ENCODE measurements around the gene CD48. TPM values are rescaled to one million over a fixed set of nuclear protein-coding genes. Genes with fewer than 3 reads are reported as not detected.
"Not testable (repeated sequence)": the region's sequence is repeated elsewhere in the genome, so short reads cannot be mapped to it uniquely, and the experiment has no call there.

CD48 gene
- total and polyA plus RNA-seq, 8 donors = 0.37 to 5.1 (median 1.1) TPM

DNA sequence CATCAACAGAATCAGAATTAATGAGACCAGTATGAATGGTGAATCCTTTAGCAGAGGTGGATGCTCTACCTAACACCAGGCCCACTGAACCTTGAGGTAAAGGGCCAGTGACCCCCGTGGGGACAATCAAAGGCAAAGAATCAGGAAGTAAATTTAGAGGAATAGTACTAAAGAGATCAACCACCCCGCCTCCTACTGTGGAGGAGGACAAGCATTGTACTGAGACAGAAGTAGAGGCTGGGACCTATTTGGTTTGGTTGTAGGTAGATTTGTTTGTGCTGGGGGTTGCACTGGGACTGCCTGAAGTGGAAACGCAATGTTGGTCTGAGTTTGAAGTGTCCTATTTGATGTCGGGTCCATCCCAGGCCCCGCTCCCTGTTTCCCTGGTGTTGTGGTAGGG is 9.5 kb downstream of the CD48 start:
- FAIRE-seq = no peak

DNA sequence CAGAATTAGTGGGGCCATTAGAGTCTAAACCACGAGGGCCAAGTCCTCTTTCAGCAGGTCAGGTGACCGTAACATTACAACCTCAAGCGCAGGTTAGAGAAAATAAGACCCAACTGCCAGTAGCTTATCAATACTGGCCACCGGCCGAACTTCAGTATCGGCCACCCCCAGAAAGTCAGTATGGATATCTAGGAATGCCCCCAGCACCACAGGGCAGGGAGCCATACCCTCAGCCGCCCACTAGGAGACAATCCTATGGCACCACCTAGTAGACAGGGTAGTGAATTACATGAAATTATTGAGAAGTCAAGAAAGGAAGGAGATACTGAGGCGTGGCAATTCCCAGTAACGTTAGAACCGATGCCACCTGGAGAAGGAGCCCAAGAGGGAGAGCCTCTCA is 19.2 kb downstream of the CD48 start:
- H3K27me3 ChIP-seq; H3K27ac ChIP-seq; H3K36me3 ChIP-seq; ATAC-seq; H3K4me1 ChIP-seq; H3K4me3 ChIP-seq; H3K9me3 ChIP-seq; intact Hi-C loops (cut with DNase I); FAIRE-seq; DNase-seq: not testable (repeated sequence)
- WGBS, 2 donors = 60 to 76% methylated on average over 10 of the region's 10 CpGs

More for the DNA sequence above, 9.5 kb downstream of the CD48 start:
- Histone ChIP-seq H3K36me3 (no peaks in the 10 kb centered on the region), H3K4me3 (no peak overlapping the region), H3K27ac (no peak overlapping the region), H3K4me1 (no peaks in the 10 kb centered on the region), H3K27me3 (no peaks in the 10 kb centered on the region), H3K9me3 (no peaks in the 10 kb centered on the region)
- no peak for ATAC-seq
- TF ChIP-seq, protein P1, sequence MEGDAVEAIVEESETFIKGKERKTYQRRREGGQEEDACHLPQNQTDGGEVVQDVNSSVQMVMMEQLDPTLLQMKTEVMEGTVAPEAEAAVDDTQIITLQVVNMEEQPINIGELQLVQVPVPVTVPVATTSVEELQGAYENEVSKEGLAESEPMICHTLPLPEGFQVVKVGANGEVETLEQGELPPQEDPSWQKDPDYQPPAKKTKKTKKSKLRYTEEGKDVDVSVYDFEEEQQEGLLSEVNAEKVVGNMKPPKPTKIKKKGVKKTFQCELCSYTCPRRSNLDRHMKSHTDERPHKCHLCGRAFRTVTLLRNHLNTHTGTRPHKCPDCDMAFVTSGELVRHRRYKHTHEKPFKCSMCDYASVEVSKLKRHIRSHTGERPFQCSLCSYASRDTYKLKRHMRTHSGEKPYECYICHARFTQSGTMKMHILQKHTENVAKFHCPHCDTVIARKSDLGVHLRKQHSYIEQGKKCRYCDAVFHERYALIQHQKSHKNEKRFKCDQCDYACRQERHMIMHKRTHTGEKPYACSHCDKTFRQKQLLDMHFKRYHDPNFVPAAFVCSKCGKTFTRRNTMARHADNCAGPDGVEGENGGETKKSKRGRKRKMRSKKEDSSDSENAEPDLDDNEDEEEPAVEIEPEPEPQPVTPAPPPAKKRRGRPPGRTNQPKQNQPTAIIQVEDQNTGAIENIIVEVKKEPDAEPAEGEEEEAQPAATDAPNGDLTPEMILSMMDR (IDR thresholded peaks at IDR 0.05) = no peak
- DNase-seq = no peak
- intact Hi-C loops (cut with DNase I) = no loop called here
- 72 to 73% methylated on average over 5 of the region's 5 CpGs for WGBS, 2 donors

DNA sequence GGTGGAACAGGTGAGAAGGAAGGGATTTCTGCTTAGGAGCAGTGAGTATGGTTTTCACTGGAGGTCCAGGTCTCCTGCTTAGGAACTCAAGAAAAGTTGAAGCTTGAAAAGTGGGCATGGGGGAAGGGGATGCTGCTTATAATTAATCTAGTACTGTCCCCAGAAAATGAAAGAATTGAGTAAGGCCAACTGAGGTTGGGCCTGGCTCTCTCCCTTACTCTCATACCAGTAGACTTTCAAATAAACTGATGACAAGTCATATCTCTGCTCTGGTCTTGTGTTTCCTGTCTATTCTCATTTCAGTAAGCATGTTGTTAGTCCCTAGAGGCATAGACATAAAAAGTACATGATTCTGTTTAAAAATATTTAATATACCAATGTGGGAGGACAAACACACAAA is 26.4 kb downstream of the CD48 start:
- no peak overlapping the region for H3K27ac ChIP-seq
- H3K36me3 ChIP-seq = no peaks in the 10 kb centered on the region
- FAIRE-seq (no peak), ATAC-seq (no peak), DNase-seq (no peak)
- intact Hi-C loops (cut with DNase I) = no loop called here
- H3K4me1 ChIP-seq = no peaks in the 10 kb centered on the region
- no peak overlapping the region for H3K4me3 ChIP-seq
- H3K27me3 ChIP-seq = no peaks in the 10 kb centered on the region
- H3K9me3 ChIP-seq = no peaks in the 10 kb centered on the region
- TF ChIP-seq, protein P1 (IDR thresholded peaks at IDR 0.05) = no peak

DNA sequence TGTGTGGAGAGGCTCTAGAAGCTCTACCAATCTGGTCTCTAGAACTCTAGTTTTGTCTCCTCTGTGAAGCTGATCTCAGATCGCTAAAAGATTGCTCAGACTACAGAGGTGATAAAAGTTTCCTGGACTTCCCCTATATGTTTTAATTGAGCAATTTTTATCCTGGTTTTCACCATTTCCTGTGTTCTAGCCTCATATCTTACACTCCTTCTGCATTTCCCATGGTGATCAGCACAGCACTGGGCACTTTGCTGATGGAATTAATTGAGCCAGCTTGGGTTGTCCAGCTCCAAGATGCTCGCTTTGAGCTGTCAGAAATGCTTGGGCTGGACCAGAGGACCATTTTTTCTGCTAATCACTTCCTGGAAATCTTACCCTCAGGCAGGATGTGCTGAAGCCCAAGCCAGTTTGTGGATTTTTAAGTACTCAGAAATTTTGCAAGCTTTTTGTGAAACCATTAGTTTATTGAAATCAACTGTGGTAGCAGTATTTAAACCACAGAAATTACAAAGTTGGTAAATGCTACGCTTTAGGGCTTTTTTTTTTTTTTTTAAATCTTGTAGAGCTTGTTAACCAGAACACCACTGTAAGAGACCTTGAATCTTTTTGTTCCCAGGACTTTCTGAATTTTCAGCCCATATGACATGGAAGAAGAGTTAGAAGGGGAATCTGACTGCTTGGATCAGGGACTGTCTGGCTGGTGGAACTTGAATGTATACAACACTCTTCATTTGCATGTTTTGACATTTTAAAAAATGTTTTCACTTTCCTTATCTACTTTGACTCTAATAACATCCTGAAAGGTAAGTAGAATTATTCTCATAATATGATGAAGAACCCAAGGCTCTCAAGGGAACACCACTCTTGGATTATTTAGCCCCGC is 28.4 kb downstream of the CD48 start:
- TF ChIP-seq, protein P1 (IDR thresholded peaks at IDR 0.05) = no peak
- H3K9me3 ChIP-seq = no peaks in the 10 kb centered on the region
- H3K27me3 ChIP-seq = no peaks in the 10 kb centered on the region
- ATAC-seq = no peak
- intact Hi-C loops (cut with DNase I) = no loop called here
- H3K4me1 ChIP-seq = no peaks in the 10 kb centered on the region
- H3K27ac ChIP-seq = no peak overlapping the region
- no peak for DNase-seq
- no peak overlapping the region for H3K4me3 ChIP-seq
- no peak for FAIRE-seq
- no peaks in the 10 kb centered on the region for H3K36me3 ChIP-seq
- 65 to 81% methylated on average over 4 of the region's 4 CpGs for WGBS, 2 donors

DNA sequence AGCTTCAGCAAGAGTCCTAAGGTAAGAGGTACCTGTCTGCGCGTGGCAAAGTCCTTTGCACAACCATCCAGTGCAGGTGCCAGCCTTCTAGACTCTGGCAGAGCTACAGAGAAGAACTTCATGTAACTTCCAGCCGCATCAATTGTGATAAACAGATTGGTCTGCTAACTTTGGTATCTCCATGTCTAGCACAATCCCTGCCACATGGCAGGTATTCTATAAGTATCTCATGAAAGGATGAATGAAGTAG is 29.8 kb downstream of the CD48 start:
- Histone ChIP-seq H3K27me3 (no peaks in the 10 kb centered on the region), H3K9me3 (no peaks in the 10 kb centered on the region), H3K4me3 (no peak overlapping the region), H3K4me1 (no peaks in the 10 kb centered on the region), H3K36me3 (no peaks in the 10 kb centered on the region), H3K27ac (no peak overlapping the region)
- 94 to 97% methylated on average over 3 of the region's 3 CpGs for WGBS, 2 donors
- DNase-seq = no peak
- TF ChIP-seq, protein P1 (IDR thresholded peaks at IDR 0.05) = no peak
- intact Hi-C loops (cut with DNase I) = no loop called here
- FAIRE-seq = no peak
- ATAC-seq = no peak
